NCI-H1417 (cell line): ENCODE results near the gene AMPD3.
"Not testable (repeated sequence)": the region's sequence is repeated elsewhere in the genome, so short reads cannot be mapped to it uniquely, and the experiment has no call there.

Source experiments
- DNase-seq, 3 experiments: peaks; one replicate each; lab custom pipeline; 2025; lab: John Stamatoyannopoulos, UW

Gene AMPD3

GRCh38 chr11:10454878-10455631 is at the start of gene AMPD3:
AMPD3 (plus strand) TSS chr11:10455264; CDS start chr11:10461520, 6,256 bp downstream.
- DNase-seq = peak; percentile 63 to 91 (median 69)

GRCh38 chr11:10405865-10406592 is 49.0 kb upstream of the AMPD3 start:
- DNase-seq = peak; percentile 63 to 91 (median 83)

GRCh38 chr11:10407055-10407454 is 48.0 kb upstream of the AMPD3 start:
- no peak for DNase-seq

GRCh38 chr11:10407749-10408685 is 47.0 kb upstream of the AMPD3 start:
- DNase-seq = no peak

GRCh38 chr11:10409207-10409661 is 45.8 kb upstream of the AMPD3 start:
- DNase-seq = no peak

GRCh38 chr11:10410106-10410843 is 44.8 kb upstream of the AMPD3 start:
- DNase-seq = no peak

GRCh38 chr11:10410844-10411200 is 44.2 kb upstream of the AMPD3 start:
- DNase-seq = no peak

- no peak for DNase-seq
Observed at GRCh38 chr11:10412266-10412665, 42.8 kb upstream of the AMPD3 start.

GRCh38 chr11:10413268-10413667 is 41.8 kb upstream of the AMPD3 start:
- peak in 2 of 3 experiments; percentile 20 to 48 for DNase-seq

GRCh38 chr11:10414181-10414580 is 40.9 kb upstream of the AMPD3 start:
- no peak for DNase-seq

GRCh38 chr11:10414659-10415058 is 40.4 kb upstream of the AMPD3 start:
- DNase-seq = no peak

GRCh38 chr11:10415817-10416392 is 39.2 kb upstream of the AMPD3 start:
- no peak for DNase-seq

- DNase-seq = no peak
Observed at GRCh38 chr11:10418259-10418949, 36.7 kb upstream of the AMPD3 start.

- no peak for DNase-seq
Observed at GRCh38 chr11:10418950-10419310, 36.1 kb upstream of the AMPD3 start.

GRCh38 chr11:10426475-10426874 is 28.6 kb upstream of the AMPD3 start:
- DNase-seq = no peak

GRCh38 chr11:10428453-10428852 is 26.6 kb upstream of the AMPD3 start:
- no peak for DNase-seq

GRCh38 chr11:10429526-10429925 is 25.5 kb upstream of the AMPD3 start:
- peak in 1 of 3 experiments; percentile 72 for DNase-seq

- no peak for DNase-seq
Observed at GRCh38 chr11:10432493-10432892, 22.6 kb upstream of the AMPD3 start.

GRCh38 chr11:10432971-10433370 is 22.1 kb upstream of the AMPD3 start:
- DNase-seq = no peak

GRCh38 chr11:10436224-10436623 is 18.8 kb upstream of the AMPD3 start:
- DNase-seq = no peak

- not testable (repeated sequence) for DNase-seq
Observed at GRCh38 chr11:10436683-10437082, 18.4 kb upstream of the AMPD3 start.
